NCI-H345 (cell line): ENCODE data around the gene ADGRD1.
A peak's percentile ranks its signal among the peaks of the same experiment; 100 is the strongest.
"Not testable (repeated sequence)": the region's sequence is repeated elsewhere in the genome, so short reads cannot be mapped to it uniquely, and the experiment has no call there.

ENCODE experiments used
- DNase-seq: peaks from one replicate; lab custom pipeline; 2025; lab: John Stamatoyannopoulos, UW

The ADGRD1 gene

DNA sequence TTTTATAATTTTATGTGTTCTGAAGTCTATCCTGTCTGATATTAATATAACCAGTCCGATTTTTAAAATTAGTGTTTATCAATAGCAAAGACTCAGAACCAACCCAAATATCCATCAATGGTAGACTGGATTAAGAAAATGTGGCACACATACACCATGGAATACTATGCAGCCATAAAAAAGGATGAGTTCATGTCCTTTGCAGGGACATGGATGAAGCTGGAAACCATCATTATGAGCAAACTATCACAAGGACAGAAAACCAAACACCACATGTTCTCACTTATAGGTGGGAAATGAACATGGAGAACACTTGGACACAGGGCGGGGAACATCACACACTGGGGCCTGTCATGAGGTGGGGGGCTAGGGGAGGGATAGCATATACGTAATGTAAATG, 16.2 kb upstream of the ADGRD1 start:
- DNase-seq = not testable (repeated sequence)

DNA sequence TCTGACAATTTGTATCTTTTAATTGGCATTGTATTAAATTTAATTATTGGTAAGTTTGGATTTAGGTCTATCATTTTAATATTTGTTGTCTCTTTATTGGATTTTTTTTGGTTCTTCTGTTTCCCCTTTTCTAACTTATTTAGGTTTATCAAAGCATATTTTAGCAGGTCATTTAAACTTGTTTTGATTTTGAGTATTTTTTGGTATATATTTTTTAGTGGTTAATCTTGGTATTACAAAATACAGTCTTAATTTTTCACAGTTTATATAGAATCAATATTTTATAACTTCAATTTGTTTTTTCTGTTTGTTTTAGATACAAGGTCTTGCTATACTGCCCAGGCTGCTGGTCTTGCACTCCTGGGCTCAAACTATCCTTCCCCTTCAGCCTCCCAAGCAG, 15.5 kb upstream of the ADGRD1 start:
- DNase-seq = no peak

DNA sequence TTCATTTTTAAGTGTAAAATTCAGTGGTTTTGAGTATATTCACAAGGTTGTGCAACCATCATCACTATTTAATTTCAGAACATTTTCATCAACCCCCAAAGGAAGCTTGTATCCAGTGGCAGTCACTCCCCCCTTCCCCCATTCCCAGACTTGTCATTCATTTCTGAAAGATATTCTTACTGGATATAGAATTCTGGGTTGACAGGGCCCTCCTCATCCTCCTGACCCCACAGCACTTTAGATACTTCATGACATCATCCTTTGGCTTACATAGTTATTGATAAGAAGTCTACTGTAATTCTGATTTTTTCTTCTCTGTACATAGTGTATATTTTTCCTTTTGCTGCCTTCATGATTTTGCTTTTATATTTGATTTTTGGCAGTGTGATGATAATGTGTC, 8.8 kb upstream of the ADGRD1 start:
- DNase-seq = no peak

DNA sequence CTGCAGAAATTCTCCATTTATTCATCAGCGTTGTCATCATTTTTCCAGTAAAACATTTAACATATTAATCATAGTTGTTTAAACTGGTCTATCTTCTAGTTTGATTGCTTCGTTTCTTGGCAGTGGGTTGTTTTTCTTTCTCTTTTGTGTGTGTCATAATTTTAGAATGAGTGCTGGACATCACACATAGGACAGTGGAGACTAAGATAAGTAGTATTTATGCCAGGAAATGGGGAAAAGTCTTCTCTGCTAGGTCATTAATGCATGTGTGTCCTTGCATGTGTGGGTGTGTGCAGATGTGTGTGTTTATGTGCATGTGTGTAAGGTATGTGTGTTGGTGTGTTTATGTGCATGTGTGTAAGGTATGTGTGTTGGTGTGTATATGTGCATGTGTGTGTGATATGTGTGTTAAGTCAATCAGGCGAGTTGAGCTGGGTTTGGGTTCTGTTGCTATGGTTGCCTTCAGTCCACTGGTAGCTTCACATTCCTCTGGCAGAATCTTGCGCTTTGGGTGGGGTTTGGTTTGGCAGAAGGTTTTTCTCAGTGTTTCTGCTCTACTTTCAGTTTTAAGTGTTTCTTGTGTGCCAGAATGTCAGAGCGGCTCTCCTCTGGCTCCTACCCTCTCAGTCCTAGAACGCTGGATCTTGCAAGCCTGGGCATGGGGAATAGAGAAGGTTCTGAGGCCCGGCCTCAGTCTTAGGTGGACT, 7.8 kb upstream of the ADGRD1 start:
- no peak for DNase-seq

DNA sequence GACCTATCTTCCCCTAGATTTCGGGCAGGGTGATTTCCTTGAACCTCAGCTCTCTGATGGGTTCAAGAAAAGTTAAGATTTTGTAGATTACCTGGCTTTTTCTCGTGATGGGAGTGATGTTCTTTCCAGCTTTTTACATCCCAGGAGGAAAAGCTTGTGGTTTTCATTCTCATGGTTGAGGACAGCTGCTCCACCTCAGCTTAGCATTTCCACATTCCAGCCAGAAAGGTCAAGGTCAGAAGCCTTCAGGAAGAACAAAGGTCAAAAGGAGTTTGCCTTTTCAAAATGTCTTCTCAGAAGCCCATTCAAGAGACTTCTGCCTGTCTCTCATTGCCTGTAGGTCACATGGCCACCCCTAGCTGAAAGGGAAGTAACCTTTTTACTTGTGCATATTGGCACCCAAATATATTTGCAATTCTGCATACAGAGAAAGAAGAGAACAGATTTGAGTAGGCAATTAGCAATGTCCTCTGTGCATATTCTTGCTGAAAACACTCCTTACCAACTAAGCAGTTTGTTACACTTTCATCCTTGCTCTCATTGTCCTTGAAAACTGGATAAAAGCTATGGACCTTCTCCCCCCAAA, 6.6 kb upstream of the ADGRD1 start:
- no peak for DNase-seq

DNA sequence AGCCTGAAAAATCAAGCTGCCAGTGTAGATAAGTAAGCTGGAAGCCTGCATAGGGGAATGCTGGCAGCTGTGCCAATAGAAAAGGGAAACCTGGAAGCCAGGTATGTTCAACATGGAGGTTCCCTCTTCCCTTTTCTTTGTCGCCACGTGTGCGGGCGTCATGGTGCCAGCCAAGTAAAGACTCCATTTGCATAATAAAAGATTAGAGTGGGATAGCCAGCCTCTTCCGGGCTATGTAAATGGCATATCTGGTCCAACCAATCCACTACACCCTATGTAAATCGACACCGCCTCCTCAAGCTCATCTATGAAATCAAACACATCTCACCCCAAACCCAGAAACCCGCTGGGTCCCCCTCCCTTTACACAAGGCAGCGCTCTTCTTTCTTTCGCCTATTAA, 5.6 kb upstream of the ADGRD1 start:
- DNase-seq = peak; percentile 11

DNA sequence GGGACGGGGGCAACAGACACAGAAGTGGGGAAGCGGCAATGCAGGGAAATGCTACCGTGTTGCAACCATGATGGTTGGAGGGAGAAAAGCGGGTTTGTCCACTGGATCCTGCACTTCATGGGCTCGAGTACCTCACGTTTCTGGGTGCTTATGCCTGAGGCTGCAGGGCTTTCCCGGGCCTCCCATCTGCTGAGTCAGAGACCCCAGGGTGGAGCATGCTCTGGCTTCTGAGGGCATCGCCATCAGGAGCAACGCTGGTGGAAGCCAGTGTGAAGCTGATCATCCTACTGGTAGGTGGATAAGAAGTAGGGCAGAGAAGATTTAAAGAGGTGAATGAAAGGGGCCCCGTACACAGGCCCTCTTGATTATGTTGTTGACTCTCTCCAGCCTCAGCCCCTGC, 5.0 kb upstream of the ADGRD1 start:
- DNase-seq = no peak

DNA sequence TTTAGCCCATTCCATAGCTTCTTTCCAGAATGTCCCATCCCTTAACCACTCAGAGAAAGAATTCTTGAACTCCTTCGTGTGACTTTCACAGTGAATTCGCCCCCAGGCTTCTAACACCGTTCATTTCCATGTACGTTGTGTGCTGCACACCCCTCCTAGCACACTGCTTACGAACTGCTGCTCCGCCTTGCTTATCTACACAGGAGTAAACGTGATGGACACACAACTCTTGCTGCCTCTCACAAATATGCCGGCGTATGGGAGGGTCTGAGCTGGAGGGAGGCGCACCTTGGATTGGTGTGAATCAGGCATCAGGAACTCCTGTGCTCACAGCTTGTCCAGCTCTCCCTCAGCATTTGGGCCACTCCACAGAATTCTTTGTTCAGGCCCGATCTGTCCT, 3.9 kb upstream of the ADGRD1 start:
- DNase-seq = no peak

DNA sequence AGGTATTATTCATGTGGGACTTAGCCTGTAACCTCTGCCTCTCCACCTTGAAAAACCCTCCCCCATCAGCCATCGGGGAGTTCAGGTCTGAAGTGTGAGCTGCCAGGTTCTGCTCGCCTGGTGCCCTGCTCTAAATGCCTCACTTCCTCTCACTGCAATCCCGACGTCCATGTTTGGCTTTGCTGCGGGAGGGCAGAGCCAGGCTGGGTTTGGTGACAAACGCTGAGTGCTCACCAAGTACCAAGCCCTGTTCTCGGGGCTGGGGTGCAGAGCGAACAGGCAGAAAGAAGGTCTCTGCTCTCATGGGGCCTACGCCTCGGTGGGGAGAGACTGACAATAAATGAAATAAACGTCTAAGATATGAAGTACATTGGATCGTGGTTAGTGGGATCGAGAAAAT, 2.1 kb upstream of the ADGRD1 start:
- no peak for DNase-seq

DNA sequence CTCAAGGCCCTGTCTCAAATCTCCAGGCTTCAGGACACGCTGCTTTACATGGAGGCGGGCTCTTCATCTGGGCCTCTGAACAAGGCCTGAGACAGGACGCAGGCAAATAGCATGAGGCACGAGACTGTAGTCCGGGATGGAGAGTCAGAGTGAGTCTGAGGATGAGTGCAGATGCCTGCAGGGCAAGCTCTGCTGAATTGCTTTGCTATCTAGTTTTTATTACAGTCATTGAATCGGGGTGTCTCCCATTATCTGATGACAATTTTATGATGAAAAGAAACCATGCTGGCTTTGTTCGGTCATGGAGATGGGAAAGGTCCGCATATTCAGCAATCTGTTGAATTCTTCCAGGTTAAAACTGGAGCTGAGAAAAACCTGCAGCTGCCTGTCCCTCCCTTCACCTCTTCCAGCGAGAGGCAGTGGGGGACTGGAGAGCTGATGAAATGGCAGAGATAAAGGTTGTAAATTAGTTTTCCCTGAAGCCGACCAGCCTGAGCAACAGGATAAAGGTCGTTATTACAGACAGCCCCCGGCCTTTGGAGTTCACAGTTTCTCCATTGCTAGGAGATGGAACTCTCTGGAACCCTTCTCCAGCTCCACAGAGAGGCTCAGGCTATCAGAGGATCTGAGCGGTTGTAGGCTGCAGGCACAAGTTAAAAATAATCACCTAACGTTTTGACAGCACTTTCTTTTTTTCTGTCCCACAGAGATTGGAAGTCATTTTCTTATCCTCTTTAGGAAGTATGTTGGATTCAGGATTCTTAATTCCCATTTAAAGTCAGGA, 1.3 kb upstream of the ADGRD1 start:
- no peak for DNase-seq

DNA sequence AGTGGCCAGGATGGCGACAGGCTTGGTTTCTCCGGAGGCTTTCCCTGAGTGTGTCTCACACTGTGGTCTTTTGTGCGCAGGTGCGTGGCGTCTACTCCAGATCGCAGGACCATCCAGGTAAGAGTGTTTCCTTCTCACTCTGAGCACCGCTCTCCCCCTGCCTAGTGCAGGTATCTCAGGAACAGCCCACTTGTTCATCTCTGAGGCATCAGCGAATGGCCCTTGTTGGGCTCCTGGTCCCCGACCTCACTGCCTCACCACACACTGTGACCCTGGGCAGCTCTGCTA, 781 bp downstream of the ADGRD1 start:
- DNase-seq = no peak

DNA sequence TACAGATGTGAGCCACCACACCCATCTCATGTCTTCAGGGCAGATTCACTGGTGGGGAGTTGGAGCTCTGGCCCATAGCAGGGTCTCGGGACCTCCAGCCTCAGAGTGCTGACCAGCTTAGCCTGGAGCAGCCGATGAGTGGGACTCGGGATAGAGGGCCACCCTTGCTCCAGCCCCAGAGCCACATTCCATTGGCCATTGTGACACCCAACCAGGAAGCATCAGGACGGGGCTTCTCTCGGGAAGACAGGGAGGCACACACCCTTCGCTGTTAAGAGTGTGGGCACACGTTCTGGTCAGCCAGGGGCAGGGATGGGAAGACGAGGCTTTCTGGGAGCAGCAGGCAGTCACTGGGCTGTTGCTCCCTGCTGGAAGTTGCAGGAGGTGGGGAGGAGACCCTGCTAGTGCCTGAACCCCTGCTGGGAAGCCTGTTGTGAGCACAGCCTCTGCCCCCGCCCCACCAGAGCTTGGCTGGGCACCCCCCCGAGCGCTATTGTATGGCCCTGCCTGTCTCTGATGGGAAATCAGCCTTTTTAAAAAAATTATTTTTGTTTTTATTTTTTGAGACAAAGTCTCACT, 1.6 kb downstream of the ADGRD1 start:
- DNase-seq = no peak

DNA sequence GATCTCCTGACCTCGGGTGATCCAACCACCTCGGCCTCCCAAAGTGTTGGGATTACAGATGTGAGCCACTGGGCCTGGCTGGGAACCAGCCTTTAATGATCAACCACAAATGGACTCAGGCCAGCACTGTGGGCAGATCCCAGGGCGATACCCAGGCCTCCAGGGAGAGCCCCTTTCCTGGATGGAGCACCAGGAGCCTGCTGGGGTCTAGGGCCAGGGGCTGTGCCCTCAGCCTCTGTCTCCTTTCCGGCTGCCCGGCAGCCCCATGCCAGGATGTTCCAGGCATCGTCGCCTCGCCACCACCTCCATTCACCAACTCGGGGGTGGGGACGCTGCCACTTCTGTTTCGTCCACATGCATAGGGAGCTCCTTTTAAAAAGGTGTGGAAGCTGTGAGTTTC, 2.3 kb downstream of the ADGRD1 start:
- DNase-seq = no peak

DNA sequence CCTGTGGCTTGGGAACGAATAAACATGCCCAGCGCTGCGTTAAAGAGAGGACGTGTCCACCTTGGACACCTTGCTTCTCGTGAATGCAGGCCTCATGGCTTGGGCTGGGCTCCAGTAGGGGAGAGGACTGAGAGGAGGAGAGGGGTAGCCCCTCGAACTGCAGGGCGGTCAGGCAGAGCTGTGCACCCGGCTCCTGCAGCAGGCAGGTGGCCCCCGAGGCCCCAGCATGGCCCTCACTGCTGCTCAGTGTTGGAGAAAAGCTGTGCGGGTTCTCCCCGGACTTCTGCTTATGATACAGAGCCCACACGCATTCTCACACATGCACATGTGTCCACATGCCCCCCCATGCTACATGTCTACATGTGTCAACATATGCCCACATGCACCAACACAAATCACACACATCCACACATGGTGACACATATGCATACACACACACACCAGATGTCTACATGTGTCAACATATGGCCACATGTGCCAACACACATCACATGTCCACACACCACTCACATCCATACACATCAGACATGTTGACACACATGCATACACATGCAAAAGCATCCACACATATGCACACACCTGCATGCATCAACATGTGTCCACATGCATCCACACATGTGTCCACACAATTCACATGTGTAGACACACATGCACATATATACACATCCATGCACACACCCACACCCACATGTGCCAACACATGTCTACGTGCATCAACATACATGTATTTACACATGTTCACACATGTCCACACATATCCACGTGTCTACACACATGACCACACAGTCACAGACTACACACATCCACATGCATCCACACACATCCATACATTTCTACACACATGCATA, 3.0 kb downstream of the ADGRD1 start:
- no peak for DNase-seq

DNA sequence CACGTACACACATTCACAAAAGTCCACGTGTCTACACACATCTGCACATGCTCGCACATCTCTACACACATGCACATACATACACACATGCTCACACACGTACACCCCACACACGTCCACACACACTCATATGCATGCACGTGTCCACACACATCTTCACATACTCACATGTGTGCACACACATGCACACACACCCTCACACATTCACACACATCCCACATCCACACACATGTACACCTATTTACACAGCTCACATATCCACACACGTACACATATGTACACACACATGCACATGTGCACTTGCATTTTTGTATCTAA, 3.6 kb downstream of the ADGRD1 start:
- DNase-seq = no peak

DNA sequence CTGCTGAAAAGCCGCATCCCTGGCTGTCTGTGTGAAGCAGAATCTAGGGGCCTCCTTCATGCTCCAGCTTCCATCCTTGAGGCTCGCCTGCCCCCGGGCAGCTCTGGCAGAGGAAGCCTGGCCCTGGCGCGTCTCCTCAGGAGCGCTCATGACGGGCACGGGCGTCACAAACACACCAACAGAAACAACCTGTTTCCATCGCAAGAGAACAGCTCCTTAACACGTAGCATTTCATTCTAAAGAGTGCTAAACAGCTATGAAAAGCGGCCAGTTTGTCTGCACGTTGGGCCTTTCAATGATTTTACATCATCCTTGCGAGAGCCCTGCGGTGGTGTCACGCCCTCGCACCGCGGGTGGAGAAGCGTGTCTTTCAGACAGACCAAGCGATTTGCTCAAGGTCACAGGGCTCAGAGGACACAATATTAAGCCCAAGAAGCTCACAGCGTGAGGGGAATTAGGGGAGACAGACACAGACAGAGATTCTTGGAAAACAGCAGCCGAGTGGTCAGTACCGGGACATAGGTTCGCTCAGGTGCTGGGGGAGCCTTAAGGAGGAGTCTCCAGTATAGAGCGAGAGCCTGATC, 4.9 kb downstream of the ADGRD1 start:
- no peak for DNase-seq

DNA sequence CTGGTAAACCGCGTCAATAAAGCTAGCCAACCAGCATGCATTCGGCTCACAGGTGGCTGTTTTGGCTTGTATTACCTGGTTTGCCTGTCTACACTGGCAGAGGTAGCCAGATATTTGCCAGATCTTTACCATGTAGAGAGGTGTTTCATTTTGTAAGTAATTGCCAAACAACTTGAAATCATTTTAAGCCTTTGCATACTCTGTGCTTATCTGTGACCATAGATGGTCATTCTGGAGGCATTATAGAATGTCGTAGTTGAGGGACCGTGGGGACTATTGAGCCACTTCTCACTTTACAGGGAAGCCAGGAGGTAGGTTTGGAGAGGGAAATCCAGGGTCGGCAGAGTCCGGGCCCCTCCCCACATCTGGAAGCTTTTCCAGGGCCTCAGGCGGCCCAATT, 5.9 kb downstream of the ADGRD1 start:
- DNase-seq = no peak

DNA sequence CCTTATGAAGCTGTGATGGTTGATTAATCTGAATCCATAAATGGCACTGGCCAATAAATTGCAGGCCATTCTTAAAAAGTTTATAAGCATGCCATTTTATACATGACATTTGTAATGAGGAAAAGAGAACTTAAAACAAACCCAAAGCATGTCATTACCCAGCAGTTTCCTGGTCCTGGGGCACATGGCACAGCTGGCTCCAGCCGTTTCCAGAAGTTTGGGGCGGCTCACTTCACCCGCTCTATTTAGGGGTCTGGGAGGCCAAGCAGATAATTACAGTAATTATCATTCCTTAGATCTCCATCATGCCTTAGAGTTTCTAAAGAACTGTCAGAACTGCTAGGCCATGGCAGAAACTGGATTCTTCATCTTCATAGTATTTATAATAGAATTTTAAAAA, 6.4 kb downstream of the ADGRD1 start:
- DNase-seq = no peak

DNA sequence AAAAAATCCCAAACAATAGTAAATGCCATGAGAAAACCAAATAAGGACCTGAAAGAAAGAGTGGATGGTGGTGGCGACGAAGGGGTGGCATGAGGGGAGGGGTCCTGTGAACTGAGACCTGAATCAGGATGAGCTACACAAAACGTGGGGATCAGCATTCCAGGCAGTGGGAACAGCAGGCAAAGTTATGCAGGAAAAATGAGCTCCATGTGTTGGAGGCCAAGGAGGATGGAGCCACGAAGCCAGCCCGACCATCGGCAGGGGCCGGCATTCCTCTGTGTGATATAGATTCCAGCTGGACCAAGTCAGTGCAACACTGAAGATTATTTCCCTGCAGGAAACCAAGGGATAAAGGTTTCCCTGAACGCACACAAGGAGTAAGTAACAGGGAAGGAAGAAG, 7.1 kb downstream of the ADGRD1 start:
- DNase-seq = no peak

DNA sequence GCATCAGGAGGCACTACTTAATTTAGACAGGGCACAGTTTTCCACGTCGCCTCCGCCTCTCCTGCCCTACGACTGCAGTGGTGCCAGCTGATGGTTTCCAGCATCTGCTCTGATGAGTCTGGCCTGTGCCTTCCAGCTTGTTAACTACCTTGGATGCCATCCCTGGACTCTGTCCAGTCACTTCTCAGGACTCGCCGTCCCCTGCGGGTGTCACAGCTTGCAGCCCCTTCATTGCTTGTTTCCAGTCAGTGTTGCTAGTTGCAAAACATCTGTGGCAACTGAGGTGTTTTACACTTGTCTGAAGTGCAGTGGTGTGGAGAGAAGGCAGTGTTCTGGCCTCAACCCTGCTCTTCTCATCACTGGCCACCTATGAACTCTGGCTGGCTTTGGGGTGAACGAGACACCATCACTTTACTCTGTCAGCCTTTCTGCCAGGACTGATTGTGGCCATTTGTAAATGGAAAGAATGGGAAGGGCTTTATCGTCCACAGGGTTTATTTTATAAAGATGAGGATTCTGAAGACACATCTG, 8.3 kb downstream of the ADGRD1 start:
- DNase-seq = no peak

DNA sequence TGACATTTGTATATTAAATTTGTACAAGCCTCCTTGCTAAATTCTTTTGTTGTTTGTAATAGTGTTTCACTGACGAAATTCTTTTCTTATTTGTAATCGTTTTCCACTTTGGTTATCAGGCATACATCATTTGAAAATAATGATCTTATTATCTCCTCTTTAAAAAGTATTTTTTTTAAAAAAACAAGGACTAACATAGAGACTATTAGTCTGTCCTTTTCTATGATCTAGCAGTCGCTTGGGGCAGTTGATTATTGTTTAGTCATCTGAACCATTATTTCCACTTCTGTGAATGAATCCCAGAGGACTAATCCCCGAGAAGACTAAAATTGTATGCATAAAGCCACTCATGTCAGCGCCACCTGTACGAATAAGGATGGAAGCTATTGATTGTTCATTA, 11.5 kb downstream of the ADGRD1 start:
- DNase-seq = no peak

DNA sequence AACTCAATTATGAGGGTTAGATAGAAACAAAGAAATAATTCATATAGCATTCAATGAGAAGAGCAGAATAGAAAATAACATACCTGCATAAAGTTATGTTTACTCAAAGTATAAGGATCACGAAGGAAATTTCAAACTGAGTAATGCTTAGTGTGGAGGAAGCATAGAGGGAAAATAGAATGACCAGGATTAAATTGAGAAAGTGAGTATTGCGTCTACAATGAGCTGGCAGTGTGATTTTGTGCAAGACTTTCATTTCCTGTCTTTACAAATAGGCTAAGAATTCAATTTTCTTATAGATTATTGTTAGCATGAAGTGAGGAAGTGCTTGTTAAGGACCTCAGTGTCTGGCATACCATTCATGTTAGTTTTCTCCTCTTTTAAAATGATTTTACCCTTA, 12.0 kb downstream of the ADGRD1 start:
- no peak for DNase-seq
